ENCODE data around the gene ZC3H4.
"Not testable (repeated sequence)": the region's sequence is repeated elsewhere in the genome, so short reads cannot be mapped to it uniquely, and the experiment has no call there.

GRCh38 chr19:47101116-47101515, 12.5 kb downstream of the ZC3H4 start:
- not testable (repeated sequence) for TF ChIP-seq CTCF (conservative IDR thresholded peaks at IDR 0.05 in 1 of 2, IDR thresholded peaks at IDR 0.05 in 1 of 2; ENCODE audit: low read depth in 1 of 2, low read length in 2 of 2); EZH2 (IDR thresholded peaks at IDR 0.05; ENCODE audit: low read length, missing control alignments)

Measured in fibroblast of lung (primary cell).